C4-2B (cell line): Measurements from ENCODE around the gene NIPSNAP3A.

Source experiments
- CTCF ChIP-seq: fragments of 450-650 bp; conservative IDR thresholded peaks from 2 replicates; pipeline ENCODE4 v1.5.1; 2017; ENCODE audit warnings: mild to moderate bottlenecking
- ZFX ChIP-seq: fragments of 450-650 bp; IDR thresholded peaks from 2 replicates; pipeline ENCODE4 v1.6.1; 2017

- TF ChIP-seq CTCF (no peak), ZFX (no peak)
Measured at GRCh38 chr9:104802110-104802509, 54.6 kb downstream of the NIPSNAP3A start.
